ENCODE data around the gene H1-8.

GRCh38 chr3:129598000-129598381, 55.0 kb downstream of the H1-8 start:
- TF ChIP-seq SUZ12 (IDR thresholded peaks at IDR 0.05; ENCODE audit: extremely low read depth, insufficient read depth, insufficient read length) = no peak
- TF ChIP-seq YY1 (IDR thresholded peaks at IDR 0.05; ENCODE audit: insufficient read depth, insufficient read length) = no peak
- TF ChIP-seq ZNF274 (IDR thresholded peaks at IDR 0.05; ENCODE audit: low read depth, low read length) = no peak

Data from NT2/D1 (cell line).